Measurements from ENCODE around the gene AMBN.

AMBN gene

GRCh38 chr4:70628444-70628843 lies 36.4 kb downstream of the AMBN start, which contains the start of gene ENAM:
Gene ENAM (plus strand): TSS chr4:70628744. CDS start chr4:70629501, 757 bp downstream.
- TF ChIP-seq, protein P1, sequence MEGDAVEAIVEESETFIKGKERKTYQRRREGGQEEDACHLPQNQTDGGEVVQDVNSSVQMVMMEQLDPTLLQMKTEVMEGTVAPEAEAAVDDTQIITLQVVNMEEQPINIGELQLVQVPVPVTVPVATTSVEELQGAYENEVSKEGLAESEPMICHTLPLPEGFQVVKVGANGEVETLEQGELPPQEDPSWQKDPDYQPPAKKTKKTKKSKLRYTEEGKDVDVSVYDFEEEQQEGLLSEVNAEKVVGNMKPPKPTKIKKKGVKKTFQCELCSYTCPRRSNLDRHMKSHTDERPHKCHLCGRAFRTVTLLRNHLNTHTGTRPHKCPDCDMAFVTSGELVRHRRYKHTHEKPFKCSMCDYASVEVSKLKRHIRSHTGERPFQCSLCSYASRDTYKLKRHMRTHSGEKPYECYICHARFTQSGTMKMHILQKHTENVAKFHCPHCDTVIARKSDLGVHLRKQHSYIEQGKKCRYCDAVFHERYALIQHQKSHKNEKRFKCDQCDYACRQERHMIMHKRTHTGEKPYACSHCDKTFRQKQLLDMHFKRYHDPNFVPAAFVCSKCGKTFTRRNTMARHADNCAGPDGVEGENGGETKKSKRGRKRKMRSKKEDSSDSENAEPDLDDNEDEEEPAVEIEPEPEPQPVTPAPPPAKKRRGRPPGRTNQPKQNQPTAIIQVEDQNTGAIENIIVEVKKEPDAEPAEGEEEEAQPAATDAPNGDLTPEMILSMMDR (conservative IDR thresholded peaks at IDR 0.05; ENCODE audit: low read depth, low read length), result no peak
- no peak within 1 kb of the TSS for H2AFZ ChIP-seq (ENCODE audit: low read depth)
- no peaks in the 10 kb centered on the region for H3K79me2 ChIP-seq (ENCODE audit: insufficient read depth, low read depth)

GRCh38 chr4:70629469-70630090 lies 37.5 kb downstream of the AMBN start:
- Histone ChIP-seq H2AFZ (ENCODE audit: low read depth) (no peak overlapping the region), H4K20me1 (ENCODE audit: insufficient read depth) (no peaks in the 10 kb centered on the region), H3K27me3 (ENCODE audit: insufficient read depth, low read depth) (no peaks in the 10 kb centered on the region), H3K36me3 (ENCODE audit: insufficient read depth) (no peaks in the 10 kb centered on the region), H3K9ac (no peak overlapping the region), H3K79me2 (ENCODE audit: insufficient read depth, low read depth) (no peaks in the 10 kb centered on the region), H3K4me1 (ENCODE audit: low read depth, poor library complexity, severe bottlenecking) (peaks cover 20% of the 10 kb centered on the region), H3K4me2 (no peak overlapping the region), H3K27ac (no peak overlapping the region), H3K4me3 (IDR thresholded peaks at IDR 0.05; ENCODE audit: insufficient read depth, low read depth, low read length) (no peak overlapping the region)
- TF ChIP-seq, protein P1 (conservative IDR thresholded peaks at IDR 0.05; ENCODE audit: low read depth, low read length), result no peak

More at GRCh38 chr4:70628444-70628843, 36.4 kb downstream of the AMBN start, which contains the start of gene ENAM:
- Histone ChIP-seq H3K4me1 (ENCODE audit: low read depth, poor library complexity, severe bottlenecking) (peaks cover 10% of the 10 kb centered on the region), H3K4me2 (no peak within 1 kb of the TSS), H3K27ac (no peak within 1 kb of the TSS), H3K9ac (no peak within 1 kb of the TSS), H3K4me3 (IDR thresholded peaks at IDR 0.05; ENCODE audit: insufficient read depth, low read depth, low read length) (no peak within 1 kb of the TSS), H3K36me3 (ENCODE audit: insufficient read depth) (no peaks in the 10 kb centered on the region), H4K20me1 (ENCODE audit: insufficient read depth) (no peaks in the 10 kb centered on the region), H3K27me3 (ENCODE audit: insufficient read depth, low read depth) (no peaks in the 10 kb centered on the region)

DNA sequence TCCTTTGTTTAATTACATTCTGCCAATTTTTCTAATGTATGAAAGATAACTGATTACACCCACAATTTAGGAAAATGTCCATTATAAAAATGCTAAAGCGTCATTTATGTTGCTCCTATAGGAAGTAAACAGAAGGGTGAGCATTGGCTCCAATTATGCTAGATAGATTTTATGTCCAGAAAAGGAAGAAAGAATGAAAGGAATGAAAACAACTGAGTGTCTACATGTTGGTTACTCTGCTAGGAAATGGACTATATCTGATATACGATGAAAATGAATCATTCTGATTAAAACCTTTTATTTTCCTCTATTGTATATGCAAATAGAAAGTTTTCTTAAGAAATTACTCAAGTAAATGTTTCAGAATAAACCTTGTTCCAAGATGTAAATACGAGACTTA lies 38.1 kb downstream of the AMBN start:
- Histone ChIP-seq H3K9ac (no peak overlapping the region), H3K27me3 (ENCODE audit: insufficient read depth, low read depth) (no peaks in the 10 kb centered on the region), H3K4me2 (no peak overlapping the region), H3K36me3 (ENCODE audit: insufficient read depth) (no peaks in the 10 kb centered on the region), H3K4me3 (IDR thresholded peaks at IDR 0.05; ENCODE audit: insufficient read depth, low read depth, low read length) (no peak overlapping the region), H3K4me1 (ENCODE audit: low read depth, poor library complexity, severe bottlenecking) (peaks cover 25% of the 10 kb centered on the region), H4K20me1 (ENCODE audit: insufficient read depth) (no peaks in the 10 kb centered on the region), H3K79me2 (ENCODE audit: insufficient read depth, low read depth) (no peaks in the 10 kb centered on the region), H3K27ac (no peak overlapping the region), H2AFZ (ENCODE audit: low read depth) (no peak overlapping the region)
- TF ChIP-seq, protein P1 (conservative IDR thresholded peaks at IDR 0.05; ENCODE audit: low read depth, low read length), result no peak

DNA sequence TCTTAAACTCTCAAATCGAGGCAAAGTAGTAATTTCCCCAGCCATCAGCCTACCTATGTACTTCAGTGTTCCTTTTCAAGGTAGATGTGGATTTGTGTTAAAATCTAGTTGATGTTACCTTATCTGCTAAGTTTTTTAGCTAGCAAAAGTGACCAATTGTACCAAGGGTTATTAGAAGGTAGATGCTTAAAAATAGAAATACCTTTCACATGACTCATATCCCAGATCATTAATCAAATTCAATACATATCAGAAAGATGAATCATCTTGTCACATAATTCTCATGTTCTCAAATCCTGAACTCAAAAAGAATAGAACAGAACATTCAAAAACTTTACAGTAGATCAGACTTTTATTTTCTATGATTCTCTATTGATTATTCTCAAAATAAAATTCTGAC lies 40.0 kb downstream of the AMBN start:
- Histone ChIP-seq H2AFZ (ENCODE audit: low read depth) (no peak overlapping the region), H3K4me1 (ENCODE audit: low read depth, poor library complexity, severe bottlenecking) (peaks cover 42% of the 10 kb centered on the region), H3K9ac (no peak overlapping the region), H3K79me2 (ENCODE audit: insufficient read depth, low read depth) (no peaks in the 10 kb centered on the region), H3K4me2 (no peak overlapping the region), H3K4me3 (IDR thresholded peaks at IDR 0.05; ENCODE audit: insufficient read depth, low read depth, low read length) (no peak overlapping the region), H3K27me3 (ENCODE audit: insufficient read depth, low read depth) (no peaks in the 10 kb centered on the region), H3K36me3 (ENCODE audit: insufficient read depth) (no peaks in the 10 kb centered on the region), H4K20me1 (ENCODE audit: insufficient read depth) (no peaks in the 10 kb centered on the region), H3K27ac (no peak overlapping the region)
- TF ChIP-seq, protein P1 (conservative IDR thresholded peaks at IDR 0.05; ENCODE audit: low read depth, low read length), result no peak
